ENCODE results near the gene SHISA5.

SHISA5 gene

GRCh38 chr3:48430708-48431101, 73.3 kb downstream of the SHISA5 start:
- no peak for DNase-seq (ENCODE audit: low read depth)

DNA sequence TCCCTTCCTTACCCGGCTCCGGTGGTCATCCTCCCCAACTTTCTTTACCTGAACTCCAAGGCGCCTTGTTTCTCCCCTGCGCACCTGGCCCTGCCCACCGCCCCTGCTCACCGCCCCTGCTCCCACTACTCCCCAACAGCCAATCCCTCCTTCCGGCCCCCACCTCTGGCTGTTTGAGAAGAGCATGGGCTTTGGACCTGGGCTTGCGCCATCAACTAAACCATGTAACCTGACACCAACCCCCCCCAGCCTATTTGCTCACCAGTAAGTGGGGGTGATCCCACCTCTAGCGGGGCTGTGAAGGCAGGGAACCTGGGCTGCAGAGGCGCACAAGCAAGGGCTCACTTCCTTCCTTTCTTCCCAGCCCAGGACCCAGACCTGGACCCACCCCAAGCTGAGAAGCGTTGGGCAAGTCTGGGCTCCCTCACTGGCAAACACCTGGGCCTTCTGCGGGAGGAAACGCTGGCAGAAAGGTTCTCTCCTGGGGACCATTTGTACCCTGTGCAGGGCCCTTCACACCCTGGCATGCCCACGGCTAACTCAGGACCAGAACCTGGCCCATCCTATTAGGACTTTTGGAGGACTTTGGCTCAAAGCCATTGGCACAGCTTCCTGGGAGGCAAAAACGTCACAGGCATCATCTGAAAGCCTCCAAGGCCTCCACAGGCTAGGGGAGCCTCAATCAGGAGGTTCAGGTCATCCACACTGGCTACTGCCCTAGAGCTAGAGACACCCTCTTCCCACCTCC, 73.8 kb downstream of the SHISA5 start, which contains the start of gene PLXNB1:
TSS of gene PLXNB1 (minus strand) at position 127 of the 748 bp plus-strand sequence. CDS start 5,475 bp downstream, outside the sequence.
- no peak for DNase-seq (ENCODE audit: low read depth)

DNA sequence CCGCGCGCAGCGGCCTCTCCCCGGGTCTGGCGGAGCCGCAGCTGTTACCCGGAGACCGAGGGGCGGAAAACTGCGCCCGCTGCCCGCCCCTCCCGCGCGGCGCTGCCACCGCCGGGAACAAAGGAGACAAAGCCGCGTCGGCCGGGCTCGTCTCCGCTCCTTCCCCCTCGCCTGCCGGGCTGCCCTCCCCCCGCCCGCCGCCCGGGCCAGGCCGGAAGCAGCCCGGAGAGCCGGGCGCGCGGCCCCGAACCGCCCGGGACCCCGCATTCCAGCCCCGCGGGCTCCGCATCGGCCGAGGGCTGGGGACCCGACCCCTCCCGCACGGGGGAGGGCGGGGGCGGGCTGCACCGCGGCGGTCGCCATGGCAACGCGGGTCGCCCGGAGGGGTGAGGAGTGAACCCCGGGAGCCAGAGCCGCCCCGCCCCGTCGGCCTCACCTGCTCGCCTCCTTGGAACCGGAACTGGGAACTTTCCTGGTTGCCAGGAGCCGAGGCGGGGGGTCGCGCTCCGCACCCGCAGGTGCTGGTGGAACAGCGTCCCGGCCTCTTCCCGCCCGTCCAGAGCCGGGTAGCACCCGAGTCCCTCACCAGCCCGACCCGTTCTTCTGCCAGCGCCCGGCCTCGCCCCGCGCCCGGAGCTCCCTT, 74.5 kb downstream of the SHISA5 start:
- peak; percentile 55 for DNase-seq (ENCODE audit: low read depth)

DNA sequence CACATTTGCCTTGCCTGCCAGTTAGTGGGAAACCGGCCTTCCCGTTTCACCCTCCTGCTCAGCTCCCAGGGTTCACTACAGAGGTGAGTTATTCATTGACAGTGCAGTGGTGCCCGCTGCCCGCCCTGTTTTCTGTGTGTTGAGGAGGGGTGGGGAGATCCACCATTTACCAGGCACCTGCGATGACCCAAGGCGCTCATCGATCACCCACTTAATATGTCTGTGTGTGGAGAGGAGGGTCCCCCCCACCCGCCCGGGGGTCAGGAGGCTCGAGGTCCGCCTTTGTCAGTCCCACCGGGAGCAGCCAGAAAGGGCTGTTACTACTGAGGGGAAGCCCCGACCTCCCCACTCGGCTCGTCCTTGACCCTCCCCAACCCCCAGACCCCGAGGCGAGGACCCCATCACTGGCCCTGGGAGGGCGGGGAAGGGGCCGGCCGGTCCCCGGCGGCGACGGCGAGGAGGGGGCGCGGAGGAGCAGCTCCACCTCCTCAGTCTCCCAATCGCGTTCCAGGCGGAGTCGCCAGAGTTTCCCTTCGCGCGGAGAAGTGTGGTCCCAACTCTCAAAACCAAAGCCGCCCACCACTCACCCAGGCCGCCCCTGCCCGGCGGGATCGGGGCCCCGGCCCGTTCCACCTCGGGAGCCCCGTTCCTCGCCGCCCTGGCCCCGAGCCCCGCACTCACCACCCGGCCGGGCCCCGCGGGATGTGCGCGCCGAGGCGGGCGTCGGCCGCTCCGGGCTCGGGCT, 75.2 kb downstream of the SHISA5 start:
- no peak for DNase-seq (ENCODE audit: low read depth)

DNA sequence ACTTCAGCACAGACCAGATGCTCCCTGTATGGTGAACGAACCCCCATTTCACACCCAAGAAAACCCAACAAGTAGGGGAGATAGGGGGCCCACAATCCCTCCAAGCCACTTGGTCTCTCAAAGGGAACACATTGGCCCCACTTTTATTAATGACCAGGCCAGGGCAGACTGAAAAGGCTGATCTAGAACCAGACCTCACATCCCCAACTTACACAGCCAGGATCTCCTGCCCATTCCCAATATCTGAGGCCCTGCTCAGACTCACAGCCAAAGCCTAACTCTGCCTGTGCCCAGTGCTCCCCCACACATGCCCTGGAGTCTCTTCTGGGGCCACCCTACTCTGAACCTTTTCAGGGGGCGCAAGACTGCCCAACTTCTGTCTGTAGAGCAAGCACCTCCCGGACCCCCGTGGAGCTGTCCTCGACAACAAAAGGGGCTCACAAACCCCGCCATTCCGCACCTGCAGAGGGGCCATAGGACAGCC, 75.8 kb downstream of the SHISA5 start:
- no peak for DNase-seq (ENCODE audit: low read depth)

GRCh38 chr3:48427630-48427962, 76.4 kb downstream of the SHISA5 start:
- DNase-seq (ENCODE audit: low read depth) = no peak

DNA sequence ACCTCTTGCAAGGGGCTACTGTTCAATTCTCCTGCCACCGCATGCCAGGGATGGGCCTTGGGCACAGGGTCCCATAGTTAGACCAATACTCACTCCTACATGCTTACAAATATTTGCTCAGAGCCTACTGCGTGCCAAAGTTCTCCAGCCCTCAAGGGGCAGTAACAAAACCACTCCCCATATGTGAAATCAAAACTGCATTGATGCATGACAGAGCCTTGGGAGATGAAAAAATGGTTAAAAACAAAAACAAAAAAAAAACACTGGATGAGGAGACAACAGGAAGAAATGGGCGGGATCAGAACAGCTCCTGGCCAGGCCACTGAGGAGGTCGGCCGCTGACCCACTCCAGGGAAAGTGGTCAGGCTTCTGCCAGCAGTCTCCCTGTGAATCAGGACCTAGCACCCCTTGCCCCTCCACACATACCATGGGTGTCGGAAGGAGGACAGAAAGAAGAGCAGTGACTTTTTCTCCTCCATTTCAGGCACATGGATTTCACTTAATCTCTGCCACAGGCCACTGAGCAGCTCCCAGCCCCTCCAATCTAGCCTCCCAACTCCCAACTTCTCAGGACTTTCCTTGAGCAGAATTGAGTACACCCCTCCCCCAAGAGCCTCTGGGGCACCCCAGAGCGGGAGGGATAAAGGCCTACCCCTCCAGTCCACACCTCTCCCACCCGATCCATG, 76.9 kb downstream of the SHISA5 start:
- no peak for DNase-seq (ENCODE audit: low read depth)

- no peak for DNase-seq (ENCODE audit: low read depth)
Measured at GRCh38 chr3:48426401-48426909, 77.5 kb downstream of the SHISA5 start.

DNA sequence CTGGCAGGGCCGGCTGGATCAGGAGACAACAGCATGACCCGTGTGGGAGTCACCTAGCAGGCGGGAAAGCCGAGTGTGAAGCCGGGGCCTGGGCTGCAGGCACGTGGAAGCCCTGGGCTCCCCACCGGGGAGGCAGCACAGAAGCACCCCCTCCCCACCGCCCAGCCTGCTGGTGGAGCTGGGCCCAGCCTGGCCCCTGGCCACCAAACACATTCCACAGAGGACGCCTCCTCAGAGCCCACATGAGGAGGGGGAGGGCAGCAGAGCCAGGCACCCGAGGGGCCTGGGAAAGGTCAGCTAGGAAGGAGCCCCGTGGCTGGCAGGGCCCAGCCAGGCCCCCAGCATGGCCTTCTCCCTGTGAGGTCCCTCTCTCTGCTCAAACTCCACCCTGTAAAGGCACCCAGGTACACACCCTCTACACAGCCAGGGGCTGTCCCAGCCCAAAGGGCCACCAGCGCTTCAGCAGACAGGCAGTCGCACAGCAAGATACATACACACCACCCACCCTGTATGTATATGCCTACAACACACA, 78.6 kb downstream of the SHISA5 start:
- no peak for DNase-seq (ENCODE audit: low read depth)

DNA sequence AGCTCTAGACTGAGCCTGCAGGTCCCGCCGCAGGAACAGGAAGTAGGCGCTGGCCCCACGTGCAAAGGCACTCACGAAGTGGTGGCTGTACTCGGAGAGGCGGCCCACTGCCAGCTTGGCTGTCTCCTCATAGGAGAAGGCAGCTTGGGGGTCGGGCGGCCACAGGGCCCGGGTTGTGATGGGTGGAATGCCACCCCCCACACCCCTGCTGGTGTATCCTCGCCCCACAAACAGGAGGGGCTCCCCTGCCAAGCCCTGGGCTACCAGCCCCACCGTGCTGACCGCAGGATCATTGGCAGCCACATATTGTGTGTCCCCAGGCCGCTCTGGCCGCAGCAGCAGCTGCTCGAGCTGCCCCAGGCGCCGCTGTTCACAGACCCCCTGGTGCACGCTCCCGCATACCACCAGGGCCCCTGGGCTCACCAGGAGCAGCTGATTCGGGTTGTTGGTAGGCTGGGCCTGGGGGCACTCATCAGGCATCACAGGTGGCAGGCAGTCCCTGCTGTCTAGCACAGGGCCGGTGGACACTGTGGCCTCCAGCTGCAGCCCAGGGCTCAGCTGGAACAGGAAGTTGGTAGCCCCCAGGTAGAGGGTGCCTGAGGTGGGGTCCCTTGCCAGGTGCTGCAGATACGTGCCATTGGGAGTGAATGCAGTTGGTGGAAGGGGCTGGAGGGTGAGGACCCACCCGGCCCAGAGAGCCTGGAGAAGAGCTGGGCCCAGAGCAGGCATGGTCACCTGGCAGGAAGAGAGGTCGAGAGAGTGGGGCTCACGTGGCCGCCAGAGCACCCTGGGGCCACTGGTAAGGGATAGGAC, 79.9 kb downstream of the SHISA5 start:
- no peak for DNase-seq (ENCODE audit: low read depth)

DNA sequence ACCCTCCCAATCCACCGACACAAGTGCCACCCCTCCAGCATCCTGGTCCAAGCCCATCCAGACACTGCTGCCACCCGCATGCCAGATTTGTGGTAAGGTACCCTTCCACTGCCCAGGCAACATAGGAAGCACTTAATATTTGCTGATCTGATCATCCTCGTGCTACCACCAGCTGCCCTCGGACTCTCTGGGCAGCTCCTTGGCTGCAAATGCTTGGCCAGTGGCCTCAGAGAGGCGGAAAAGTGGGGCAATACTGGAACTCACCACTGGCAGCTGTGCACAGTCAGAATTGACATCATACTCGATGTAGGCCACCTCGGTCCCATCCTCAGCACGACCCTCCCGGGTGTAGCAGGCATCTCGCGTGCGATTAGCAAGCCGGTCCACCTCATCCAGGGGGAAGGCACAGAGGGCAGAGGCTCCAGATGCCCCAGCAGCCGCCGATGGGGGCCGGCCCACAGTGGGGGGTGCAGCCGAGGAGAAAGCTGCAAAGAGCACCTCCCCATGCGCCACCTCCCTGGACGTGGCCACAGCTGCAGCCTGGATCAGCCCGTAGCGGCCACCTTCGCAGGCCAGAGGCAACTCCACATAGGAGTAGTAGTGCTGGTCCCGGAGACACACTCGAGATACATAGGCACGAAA, 80.6 kb downstream of the SHISA5 start:
- no peak for DNase-seq (ENCODE audit: low read depth)

DNA sequence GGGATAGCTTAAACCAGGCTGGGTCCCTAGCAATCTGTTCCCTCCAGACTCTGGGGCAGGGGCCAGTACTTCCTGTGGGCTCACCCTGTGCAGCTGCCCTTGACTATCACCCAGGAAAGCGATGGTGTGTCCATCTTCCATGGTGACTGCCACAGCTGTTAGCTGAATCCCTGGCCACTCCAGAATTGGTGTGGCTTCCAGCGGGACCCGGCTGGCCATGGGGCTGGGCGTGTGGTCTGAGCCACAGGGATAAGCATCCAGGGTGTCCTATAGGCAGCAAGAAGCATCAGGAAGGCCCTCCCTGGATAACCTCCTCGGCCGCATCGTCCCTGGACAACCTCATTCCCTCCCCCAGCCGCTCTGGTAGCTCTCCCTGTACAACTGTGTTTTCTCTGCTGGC, 81.3 kb downstream of the SHISA5 start:
- no peak for DNase-seq (ENCODE audit: low read depth)

DNA sequence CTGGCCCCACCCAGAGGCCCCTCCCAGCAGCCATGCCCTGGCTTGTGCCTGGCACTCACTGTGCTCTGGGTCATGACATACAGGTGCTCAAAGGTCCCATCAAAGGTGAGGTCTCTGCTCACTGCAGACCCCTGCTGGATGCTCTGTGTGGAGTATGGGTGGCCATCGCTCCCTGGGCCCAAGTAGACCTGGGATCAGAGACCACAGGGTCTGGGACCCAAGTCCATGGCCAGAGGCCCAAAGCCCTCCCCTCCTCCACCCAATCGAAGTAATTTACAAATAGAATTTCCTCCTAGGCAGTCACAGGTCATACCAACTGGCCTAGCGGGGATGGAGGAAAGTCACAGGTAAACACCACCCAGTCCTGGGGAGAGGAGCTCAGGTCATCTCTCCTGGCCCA, 81.7 kb downstream of the SHISA5 start:
- no peak for DNase-seq (ENCODE audit: low read depth)

- no peak for DNase-seq (ENCODE audit: low read depth)
Measured at GRCh38 chr3:48420561-48420960, 83.4 kb downstream of the SHISA5 start.

GRCh38 chr3:48419597-48419996, 84.4 kb downstream of the SHISA5 start:
- DNase-seq (ENCODE audit: low read depth) = no peak

DNA sequence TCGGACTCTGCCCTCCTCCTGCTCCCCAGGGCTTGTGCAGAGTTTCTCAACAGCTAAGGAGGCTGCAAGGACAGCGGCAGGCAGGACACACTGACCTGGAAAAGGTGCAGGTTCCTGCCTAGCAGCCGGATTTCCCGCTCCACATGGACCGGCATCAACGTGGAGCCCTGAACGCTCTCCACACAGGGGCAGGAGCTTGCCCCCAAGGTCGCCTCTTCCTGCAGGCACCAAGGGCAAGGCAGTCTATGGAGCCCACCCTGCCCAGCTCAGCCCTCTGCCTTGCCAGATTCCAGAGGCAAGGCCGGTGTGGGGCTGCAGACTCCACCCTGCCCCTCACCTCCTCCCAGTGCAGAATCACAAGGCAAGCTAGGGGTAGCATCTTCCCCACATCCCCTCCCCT, 84.8 kb downstream of the SHISA5 start:
- no peak for DNase-seq (ENCODE audit: low read depth)

DNA sequence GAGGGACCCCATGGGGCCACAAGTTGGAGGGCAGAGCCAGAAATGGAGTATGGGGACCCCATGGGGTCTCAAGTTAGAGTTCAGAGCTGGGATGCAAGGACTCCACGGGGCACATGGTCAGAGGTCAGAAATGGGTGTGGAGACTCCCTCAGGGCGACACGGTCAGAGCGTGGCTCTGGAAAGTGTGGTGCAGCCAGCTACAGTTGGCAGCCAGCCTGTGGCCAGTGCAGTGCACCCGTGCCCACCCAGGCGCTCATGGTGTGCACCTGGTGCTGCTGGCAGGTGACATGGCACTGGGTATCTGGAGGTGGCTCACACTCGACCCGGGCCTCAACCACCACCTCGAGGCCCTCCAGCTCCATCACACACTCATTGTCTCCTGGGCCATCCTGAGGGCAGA, 85.3 kb downstream of the SHISA5 start:
- no peak for DNase-seq (ENCODE audit: low read depth)

DNA sequence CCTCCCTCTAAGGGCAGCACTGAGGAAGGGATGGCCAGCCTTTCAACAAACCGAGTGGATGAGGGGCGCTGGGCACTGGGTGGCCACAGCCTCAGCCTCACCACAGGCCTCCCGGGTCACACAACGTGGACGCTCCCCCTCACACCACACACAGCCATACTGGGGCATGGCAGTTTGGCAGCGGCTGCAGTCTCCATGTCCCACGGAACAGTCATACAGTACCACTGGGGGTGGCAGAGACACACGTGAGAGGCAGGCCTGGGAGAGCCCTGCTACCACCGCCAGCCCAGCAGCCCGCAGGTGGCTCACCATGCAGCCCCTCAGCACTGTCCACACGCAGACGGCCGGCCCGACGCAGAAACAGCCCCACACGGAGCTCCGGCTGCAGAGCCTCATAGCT, 85.8 kb downstream of the SHISA5 start:
- no peak for DNase-seq (ENCODE audit: low read depth)
